Daoy (cell line): ENCODE measurements around the gene NOL4L. TPM values are rescaled to one million over a fixed set of nuclear protein-coding genes. Genes with fewer than 3 reads are reported as not detected.

Source experiments
- DNase-seq: peaks from one replicate; pipeline ENCODE4 v3.0.0-alpha.2; 2015; ENCODE audit warnings: low read depth
- total RNA-seq: library from RNA; depleted of rRNA; stranded (reverse); fragments of >200 nt; shearing (Covaris generic); gene quantifications from 2 replicates; pipeline ENCODE4 v1.2.3, GENCODE V29; 2014

Gene NOL4L
- total RNA-seq, 1 experiment from 2014 or later, result 11.3 TPM

- no peak for DNase-seq
Observed at GRCh38 chr20:32576560-32576959, 8.6 kb downstream of the NOL4L start.

- DNase-seq, result no peak
Observed at GRCh38 chr20:32575805-32576204, 9.3 kb downstream of the NOL4L start.

- no peak for DNase-seq
Observed at GRCh38 chr20:32575227-32575581, 9.9 kb downstream of the NOL4L start.

- peak; percentile 88 for DNase-seq
Observed at GRCh38 chr20:32574296-32575226, 10.6 kb downstream of the NOL4L start.

- no peak for DNase-seq
Observed at GRCh38 chr20:32573167-32573851, 11.8 kb downstream of the NOL4L start.

- no peak for DNase-seq
Observed at GRCh38 chr20:32572271-32572968, 12.7 kb downstream of the NOL4L start.

- no peak for DNase-seq
Observed at GRCh38 chr20:32571566-32571965, 13.6 kb downstream of the NOL4L start.

GRCh38 chr20:32570401-32571190 is 14.5 kb downstream of the NOL4L start:
- peak; percentile 46 for DNase-seq

GRCh38 chr20:32569380-32570305 is 15.5 kb downstream of the NOL4L start:
- no peak for DNase-seq

- no peak for DNase-seq
Observed at GRCh38 chr20:32569018-32569379, 16.1 kb downstream of the NOL4L start.

GRCh38 chr20:32567384-32568178 is 17.6 kb downstream of the NOL4L start:
- DNase-seq, result no peak

GRCh38 chr20:32566379-32567374 is 18.5 kb downstream of the NOL4L start:
- no peak for DNase-seq

GRCh38 chr20:32565735-32566032 is 19.4 kb downstream of the NOL4L start:
- no peak for DNase-seq

- DNase-seq, result no peak
Observed at GRCh38 chr20:32564921-32565734, 20.0 kb downstream of the NOL4L start.

- DNase-seq, result no peak
Observed at GRCh38 chr20:32564440-32564839, 20.7 kb downstream of the NOL4L start.

- DNase-seq, result no peak
Observed at GRCh38 chr20:32563311-32564272, 21.5 kb downstream of the NOL4L start.

- DNase-seq, result no peak
Observed at GRCh38 chr20:32562495-32562911, 22.6 kb downstream of the NOL4L start.
